ENCODE results near the gene CCDC192. TPM values are rescaled to one million over a fixed set of nuclear protein-coding genes. Genes with fewer than 3 reads are reported as not detected.

The CCDC192 gene
- total RNA-seq, 1 donor from 2014 or later: not detected

DNA sequence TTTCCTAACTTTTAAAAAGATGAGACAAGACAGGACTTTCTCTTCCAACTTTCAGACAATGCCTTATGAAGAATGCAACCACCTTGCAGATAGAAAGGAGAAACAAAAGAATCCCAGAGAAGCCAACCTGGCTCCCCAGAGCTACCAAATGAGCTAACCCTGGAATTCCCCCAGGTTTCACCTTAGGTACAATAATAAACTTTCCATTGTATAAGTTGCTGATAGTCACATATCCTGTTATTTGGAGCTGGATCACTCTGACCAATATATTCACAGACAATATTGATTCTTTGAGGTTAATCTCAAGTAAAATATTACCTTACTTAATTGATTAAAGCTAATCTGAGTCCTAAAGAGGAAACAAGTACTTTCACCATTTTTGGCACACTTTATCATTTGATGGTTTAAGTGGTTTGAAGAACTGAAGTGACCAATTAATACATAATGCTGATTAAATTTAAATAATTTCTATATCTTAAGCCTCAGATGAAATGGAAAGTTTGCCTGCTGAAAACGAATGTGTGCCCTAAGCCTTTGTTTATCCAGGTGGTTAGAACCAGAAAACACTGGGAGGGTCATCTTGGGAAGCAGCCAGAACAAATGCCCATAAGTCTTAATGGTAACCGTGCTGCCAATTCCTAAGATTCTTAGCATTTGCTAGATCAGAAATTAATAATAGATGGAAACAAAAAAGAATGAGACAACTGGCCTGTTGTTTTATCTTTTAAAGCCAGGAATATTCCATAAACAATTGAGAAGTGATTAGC, 220.8 kb downstream of the CCDC192 start:
- Histone ChIP-seq H3K27me3 (no peaks in the 10 kb centered on the region), H3K4me1 (no peaks in the 10 kb centered on the region), H3K27ac (no peak overlapping the region), H3K36me3 (no peaks in the 10 kb centered on the region), H3K4me3 (no peak overlapping the region), H3K9me3 (no peaks in the 10 kb centered on the region)
- intact Hi-C loops (cut with DNase I): no loop called here
- no peak for TF ChIP-seq POLR2A (IDR thresholded peaks at IDR 0.05)
- TF ChIP-seq POLR2AphosphoS5 (IDR thresholded peaks at IDR 0.05; ENCODE audit: insufficient read depth in 1 of 2, low read depth in 1 of 2): no peak
- TF ChIP-seq, protein P1, sequence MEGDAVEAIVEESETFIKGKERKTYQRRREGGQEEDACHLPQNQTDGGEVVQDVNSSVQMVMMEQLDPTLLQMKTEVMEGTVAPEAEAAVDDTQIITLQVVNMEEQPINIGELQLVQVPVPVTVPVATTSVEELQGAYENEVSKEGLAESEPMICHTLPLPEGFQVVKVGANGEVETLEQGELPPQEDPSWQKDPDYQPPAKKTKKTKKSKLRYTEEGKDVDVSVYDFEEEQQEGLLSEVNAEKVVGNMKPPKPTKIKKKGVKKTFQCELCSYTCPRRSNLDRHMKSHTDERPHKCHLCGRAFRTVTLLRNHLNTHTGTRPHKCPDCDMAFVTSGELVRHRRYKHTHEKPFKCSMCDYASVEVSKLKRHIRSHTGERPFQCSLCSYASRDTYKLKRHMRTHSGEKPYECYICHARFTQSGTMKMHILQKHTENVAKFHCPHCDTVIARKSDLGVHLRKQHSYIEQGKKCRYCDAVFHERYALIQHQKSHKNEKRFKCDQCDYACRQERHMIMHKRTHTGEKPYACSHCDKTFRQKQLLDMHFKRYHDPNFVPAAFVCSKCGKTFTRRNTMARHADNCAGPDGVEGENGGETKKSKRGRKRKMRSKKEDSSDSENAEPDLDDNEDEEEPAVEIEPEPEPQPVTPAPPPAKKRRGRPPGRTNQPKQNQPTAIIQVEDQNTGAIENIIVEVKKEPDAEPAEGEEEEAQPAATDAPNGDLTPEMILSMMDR (IDR thresholded peaks at IDR 0.05): no peak
- no peak for DNase-seq (ENCODE audit: extremely low spot score in 2 of 2)

DNA sequence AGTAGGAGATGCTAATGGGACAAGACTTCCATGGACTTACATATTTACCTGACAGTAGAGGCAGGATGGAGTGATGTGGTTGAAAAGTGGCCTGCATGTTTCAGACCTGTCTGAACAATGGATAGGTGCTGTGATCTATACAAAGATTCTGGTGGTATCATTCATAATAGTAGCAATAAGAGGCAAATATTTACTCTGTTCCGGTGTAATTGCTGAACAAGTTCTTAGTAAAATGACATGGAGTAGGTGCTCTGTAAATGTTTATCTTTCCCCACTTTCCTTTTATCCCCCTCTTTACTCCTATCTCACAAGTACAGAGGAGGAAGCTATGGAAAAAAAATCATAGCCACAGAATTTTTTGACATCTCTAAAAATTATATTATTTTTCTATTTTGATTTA, 221.4 kb downstream of the CCDC192 start:
- no peak for DNase-seq (ENCODE audit: extremely low spot score in 2 of 2)
- Histone ChIP-seq H3K4me3 (no peak overlapping the region), H3K9me3 (no peaks in the 10 kb centered on the region), H3K27ac (no peak overlapping the region), H3K4me1 (no peaks in the 10 kb centered on the region), H3K27me3 (no peaks in the 10 kb centered on the region), H3K36me3 (no peaks in the 10 kb centered on the region)
- no peak for TF ChIP-seq POLR2A (IDR thresholded peaks at IDR 0.05)
- no peak for TF ChIP-seq POLR2AphosphoS5 (IDR thresholded peaks at IDR 0.05; ENCODE audit: insufficient read depth in 1 of 2, low read depth in 1 of 2)
- TF ChIP-seq, protein P1 (IDR thresholded peaks at IDR 0.05): no peak
- intact Hi-C loops (cut with DNase I): no loop called here

DNA sequence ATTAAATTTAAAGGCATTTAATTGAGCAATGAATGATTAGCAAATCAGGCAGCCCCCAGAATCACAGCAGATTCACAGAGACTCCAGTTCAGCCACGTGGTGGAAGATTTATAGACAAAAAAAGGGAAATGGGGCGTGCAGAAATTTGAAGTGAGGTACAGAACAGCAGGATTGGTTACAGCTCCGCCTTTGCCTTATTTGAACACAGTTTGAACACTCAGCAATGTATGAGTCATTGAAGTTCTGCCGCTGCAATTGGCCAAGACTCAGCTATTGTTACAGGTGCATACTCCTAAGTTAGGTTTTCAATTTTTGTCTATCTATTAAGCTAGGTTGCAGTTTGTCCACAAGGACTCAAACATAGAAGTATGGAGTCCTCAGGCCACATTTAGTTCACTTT, 222.7 kb downstream of the CCDC192 start:
- no peaks in the 10 kb centered on the region for H3K36me3 ChIP-seq
- no peaks in the 10 kb centered on the region for H3K4me1 ChIP-seq
- intact Hi-C loops (cut with DNase I): no loop called here
- no peak overlapping the region for H3K4me3 ChIP-seq
- TF ChIP-seq POLR2A (IDR thresholded peaks at IDR 0.05): no peak
- TF ChIP-seq, protein P1 (IDR thresholded peaks at IDR 0.05): no peak
- TF ChIP-seq POLR2AphosphoS5 (IDR thresholded peaks at IDR 0.05; ENCODE audit: insufficient read depth in 1 of 2, low read depth in 1 of 2): no peak
- H3K27me3 ChIP-seq: no peaks in the 10 kb centered on the region
- no peak overlapping the region for H3K27ac ChIP-seq
- no peaks in the 10 kb centered on the region for H3K9me3 ChIP-seq
- no peak for DNase-seq (ENCODE audit: extremely low spot score in 2 of 2)

- Histone ChIP-seq H3K36me3 (no peaks in the 10 kb centered on the region), H3K27ac (no peak overlapping the region), H3K4me3 (no peak overlapping the region), H3K9me3 (no peaks in the 10 kb centered on the region), H3K27me3 (no peaks in the 10 kb centered on the region), H3K4me1 (no peaks in the 10 kb centered on the region)
- no peak for DNase-seq (ENCODE audit: extremely low spot score in 2 of 2)
- intact Hi-C loops (cut with DNase I): no loop called here
- TF ChIP-seq POLR2AphosphoS5 (IDR thresholded peaks at IDR 0.05; ENCODE audit: insufficient read depth in 1 of 2, low read depth in 1 of 2) (no peak), POLR2A (IDR thresholded peaks at IDR 0.05) (no peak)
- TF ChIP-seq, protein P1 (IDR thresholded peaks at IDR 0.05): no peak
These were observed 223.8 kb downstream of the CCDC192 start for GRCh38 chr5:127926974-127927373.

- H3K9me3 ChIP-seq: no peaks in the 10 kb centered on the region
- H3K36me3 ChIP-seq: no peaks in the 10 kb centered on the region
- H3K27ac ChIP-seq: no peak overlapping the region
- intact Hi-C loops (cut with DNase I): no loop called here
- TF ChIP-seq POLR2AphosphoS5 (IDR thresholded peaks at IDR 0.05; ENCODE audit: insufficient read depth in 1 of 2, low read depth in 1 of 2) (no peak), POLR2A (IDR thresholded peaks at IDR 0.05) (no peak)
- TF ChIP-seq, protein P1 (IDR thresholded peaks at IDR 0.05): no peak
- H3K4me1 ChIP-seq: no peaks in the 10 kb centered on the region
- H3K4me3 ChIP-seq: no peak overlapping the region
- H3K27me3 ChIP-seq: no peaks in the 10 kb centered on the region
- DNase-seq (ENCODE audit: extremely low spot score in 2 of 2): no peak
These were observed 224.9 kb downstream of the CCDC192 start for GRCh38 chr5:127928053-127928452.

Data from vagina (tissue), 2 donors.